HCT116 (cell line): Measurements from ENCODE around the gene CHRNB1. TPM values are rescaled to one million over a fixed set of nuclear protein-coding genes. Genes with fewer than 3 reads are reported as not detected.

Experiments used
- ATAC-seq: fragments of 200-7000 bp; cut with Tn5 transposase; 2 replicates; pipeline ENCODE4 v1.9.1; 2020; ENCODE audit warnings: mild to moderate bottlenecking, moderate library complexity
- BruUV-seq: library from RNA; stranded (reverse); fragments of 400-500 nt; replicated peaks from 2 replicates; lab custom pipeline; 2021; lab: Mats Ljungman, UMichigan
- CTCF ChIA-PET: fragments of 300-600 bp; sonication (Branson Sonifier 250); formaldehyde crosslinking; loops from one replicate; lab custom pipeline; 2021; ENCODE audit warnings: antibody characterized with exemption; lab: Charles Lee
- POLR2A ChIA-PET: fragments of 300-600, 350-600 bp; sonication (Branson Sonifier 250); formaldehyde crosslinking; loops from one replicate; lab custom pipeline; 2021; ENCODE audit warnings: antibody characterized with exemption; lab: Charles Lee
- RAD21 ChIA-PET, 2 experiments: fragments of 300-600 bp; sonication (Branson Sonifier 250); formaldehyde crosslinking; loops; one replicate each; lab custom pipeline; 2023; ENCODE audit warnings: low total read pairs in 2 of 2; ENCODE audit not compliant: uncharacterized antibody in 2 of 2, unreplicated experiment in 2 of 2, low non-redundant PET in 1 of 2; lab: Charles Lee
- DNase-seq: peaks from one replicate; pipeline ENCODE4 v3.0.0-alpha.2; 2010; ENCODE audit warnings: low read depth, low spot score
- H2AFZ ChIP-seq: fragments of 200-600 bp; shearing (Covaris generic), sonication (generic); 2 replicates; pipeline ENCODE4 v1.6.1; 2017; ENCODE audit warnings: low read depth, mixed run types, mixed read lengths, antibody characterized with exemption, low read length; ENCODE audit not compliant: poor library complexity, severe bottlenecking
- H3K27ac ChIP-seq: 2 replicates; pipeline ENCODE4 v1.5.1; 2012; ENCODE audit warnings: low read depth, low read length
- H3K27me3 ChIP-seq: fragments of 200-600 bp; sonication (generic); 2 replicates; pipeline ENCODE4 v1.6.1; 2016; ENCODE audit warnings: mixed run types, low read length, mixed read lengths; ENCODE audit not compliant: insufficient read depth
- H3K36me3 ChIP-seq, 2 experiments: fragments of 200-500 bp in 1 of 2; fragments of 200-600 bp in 1 of 2; sonication (Bioruptor generic) in 1 of 2; sonication (generic) in 1 of 2; 2 replicates each; pipeline versions ENCODE4 v1.5.1 to v1.6.1; 2014 to 2016; ENCODE audit warnings: low read length in 2 of 2, inconsistent platforms in 1 of 2, mixed read lengths in 1 of 2, mixed run types in 1 of 2; ENCODE audit not compliant: insufficient read depth in 2 of 2, control insufficient read depth in 1 of 2
- H3K4me1 ChIP-seq, 2 experiments: fragments of 200-600 bp in 1 of 2; sonication (generic) in 1 of 2; 2 replicates each; pipeline versions ENCODE4 v1.5.1 to v1.6.1; 2012 to 2017; ENCODE audit warnings: low read length in 2 of 2, inconsistent platforms in 1 of 2, mild to moderate bottlenecking in 1 of 2, mixed read lengths in 1 of 2, mixed run types in 1 of 2, moderate library complexity in 1 of 2; ENCODE audit not compliant: insufficient read depth in 2 of 2, control insufficient read depth in 1 of 2
- H3K4me2 ChIP-seq: fragments of 200-600 bp; sonication (generic); 2 replicates; pipeline ENCODE4 v1.6.1; 2017; ENCODE audit warnings: mixed run types, low read length, mixed read lengths
- H3K4me3 ChIP-seq, 2 experiments: fragments of 200-600 bp in 1 of 2; sonication (generic) in 1 of 2; replicated peaks in 1 of 2; 2 replicates each; pipeline ENCODE4 v1.5.1; 2011 to 2016; ENCODE audit warnings: low read length in 2 of 2, control low read depth in 1 of 2, low read depth in 1 of 2, mild to moderate bottlenecking in 1 of 2, mixed read lengths in 1 of 2, mixed run types in 1 of 2
- H3K79me2 ChIP-seq: fragments of 200-600 bp; sonication (generic); 2 replicates; pipeline ENCODE4 v1.6.1; 2017; ENCODE audit warnings: mild to moderate bottlenecking, mixed run types, low read length, moderate library complexity, mixed read lengths; ENCODE audit not compliant: insufficient read depth
- H3K9ac ChIP-seq: fragments of 200-600 bp; sonication (generic); 2 replicates; pipeline ENCODE4 v1.6.1; 2016; ENCODE audit warnings: low read length, mixed read lengths
- H3K9me2 ChIP-seq: fragments of 200-600 bp; sonication (generic), shearing (Covaris generic); 2 replicates; pipeline ENCODE4 v1.6.1; 2017; ENCODE audit warnings: mixed run types, mild to moderate bottlenecking, moderate library complexity; ENCODE audit not compliant: insufficient read depth
- H3K9me3 ChIP-seq, 2 experiments: fragments of 200-500 bp in 1 of 2; fragments of 200-600 bp in 1 of 2; sonication (Bioruptor generic) in 1 of 2; sonication (generic) in 1 of 2; 2 replicates each; pipeline ENCODE4 v1.6.1; 2014 to 2017; ENCODE audit warnings: low read length in 2 of 2, mixed read lengths in 2 of 2, inconsistent platforms in 1 of 2, low read depth in 1 of 2, mild to moderate bottlenecking in 1 of 2, mixed run types in 1 of 2, moderate library complexity in 1 of 2; ENCODE audit not compliant: control insufficient read depth in 1 of 2, insufficient read depth in 1 of 2
- H4K20me1 ChIP-seq: fragments of 200-600 bp; sonication (generic), shearing (Covaris generic); 2 replicates; pipeline ENCODE4 v1.6.1; 2017; ENCODE audit warnings: mixed run types, mild to moderate bottlenecking, moderate library complexity; ENCODE audit not compliant: insufficient read depth
- CEBPB ChIP-seq: IDR thresholded peaks from 2 replicates; pipeline ENCODE4 v1.6.1; 2012; ENCODE audit warnings: low read depth
- CTCF ChIP-seq, 3 experiments: fragments of 200-600 bp in 1 of 3; sonication (generic) in 1 of 3; IDR thresholded peaks in 2 of 3; conservative IDR thresholded peaks in 1 of 3; 2 replicates each; pipeline ENCODE4 v1.5.1; 2012 to 2017; ENCODE audit warnings: low read depth in 2 of 3, low read length in 2 of 3, antibody characterized with exemption in 1 of 3, borderline replicate concordance in 1 of 3, control low read depth in 1 of 3, mild to moderate bottlenecking in 1 of 3, mixed read lengths in 1 of 3, mixed run types in 1 of 3, moderate library complexity in 1 of 3; ENCODE audit not compliant: insufficient read depth in 1 of 3
- EGR1 ChIP-seq: IDR thresholded peaks from 2 replicates; pipeline ENCODE4 v1.6.1; 2012; ENCODE audit warnings: low read depth
- ELF1 ChIP-seq: IDR thresholded peaks from 2 replicates; pipeline ENCODE4 v1.6.1; 2012; ENCODE audit warnings: low read depth, borderline replicate concordance
- JUND ChIP-seq: IDR thresholded peaks from 2 replicates; pipeline ENCODE4 v1.6.1; 2012
- POLR2AphosphoS5 ChIP-seq: IDR thresholded peaks from 2 replicates; pipeline ENCODE4 v1.6.1; 2011; ENCODE audit warnings: mild to moderate bottlenecking, low read depth, low read length, moderate library complexity
- RAD21 ChIP-seq: IDR thresholded peaks from 2 replicates; pipeline ENCODE4 v1.6.1; 2012; ENCODE audit warnings: low read depth, mild to moderate bottlenecking
- ZFX ChIP-seq: fragments of 450-650 bp; IDR thresholded peaks from 2 replicates; pipeline ENCODE4 v1.6.1; 2017
- ZNF274 ChIP-seq: fragments of 200-500 bp; sonication (Bioruptor generic); IDR thresholded peaks from 2 replicates; pipeline ENCODE4 v1.6.1; 2014; ENCODE audit warnings: mild to moderate bottlenecking, low read depth, low read length, inconsistent platforms
- intact Hi-C: fragments of 100-400 bp; cut with micrococcal nuclease; formaldehyde crosslinking; loops from 2 replicates; pipeline ENCODE4 v1.10.0; 2022
- total RNA-seq: library from RNA; stranded (reverse); gene quantifications from one replicate; pipeline ENCODE4 v1.2.1, GENCODE V29; 2021; ENCODE audit not compliant: unreplicated experiment
- TF ChIP-seq, protein P1 (sequence below): IDR thresholded peaks from 2 replicates; pipeline ENCODE4 v1.6.1; 2012
- TF ChIP-seq, protein P2 (sequence below): IDR thresholded peaks from 2 replicates; pipeline ENCODE4 v1.6.1; 2012; ENCODE audit warnings: low read depth

The CHRNB1 gene
- total RNA-seq, 1 experiment from 2014 or later, result 10.4 TPM

GRCh38 chr17:7497228-7497627 lies 52.4 kb downstream of the CHRNB1 start:
- Histone ChIP-seq H3K4me1 (no peaks in the 10 kb centered on the region), H3K9me3 (no peaks in the 10 kb centered on the region), H3K9me2 (no peaks in the 10 kb centered on the region), H3K4me3 (no peak overlapping the region), H3K9ac (no peak overlapping the region), H4K20me1 (peaks cover 12% of the 10 kb centered on the region; the same call in 1 of the 2 replicates), H3K4me2 (no peak overlapping the region), H3K79me2 (peaks cover 86% of the 10 kb centered on the region), H3K36me3 (peaks cover 62 to 78% of the 10 kb centered on the region in 2 experiments), H2AFZ (no peak overlapping the region), H3K27ac (no peak overlapping the region), H3K27me3 (no peaks in the 10 kb centered on the region)
- CTCF ChIA-PET, result no interaction called here
- ATAC-seq, result no peak
- POLR2A ChIA-PET, result no interaction called here
- RAD21 ChIA-PET, result no interaction called here
- DNase-seq, result no peak
- intact Hi-C loops, result no loop called here
- no peak for TF ChIP-seq EGR1
- BruUV-seq, result no TSS peak

- H3K27me3 ChIP-seq, result no peaks in the 10 kb centered on the region
- DNase-seq, result no peak
- H3K9me3 ChIP-seq, result no peaks in the 10 kb centered on the region
- no peak overlapping the region for H3K9ac ChIP-seq
- H3K4me3 ChIP-seq, result no peak overlapping the region
- ChIA-PET RAD21 (no interaction called here), CTCF (no interaction called here), POLR2A (no interaction called here)
- H3K4me1 ChIP-seq, result no peaks in the 10 kb centered on the region
- no peak overlapping the region for H3K27ac ChIP-seq
- no peak overlapping the region for H2AFZ ChIP-seq
- H4K20me1 ChIP-seq, result peaks cover 8% of the 10 kb centered on the region; the same call in 1 of the 2 replicates
- H3K36me3 ChIP-seq, result peaks cover 66 to 80% of the 10 kb centered on the region in 2 experiments
- no peaks in the 10 kb centered on the region for H3K9me2 ChIP-seq
- no peak overlapping the region for H3K4me2 ChIP-seq
- peaks cover 84% of the 10 kb centered on the region for H3K79me2 ChIP-seq
- no peak for TF ChIP-seq RAD21
- no peak for TF ChIP-seq ZFX
- TF ChIP-seq JUND, result no peak
- no peak for TF ChIP-seq CEBPB
- TF ChIP-seq, protein P1, sequence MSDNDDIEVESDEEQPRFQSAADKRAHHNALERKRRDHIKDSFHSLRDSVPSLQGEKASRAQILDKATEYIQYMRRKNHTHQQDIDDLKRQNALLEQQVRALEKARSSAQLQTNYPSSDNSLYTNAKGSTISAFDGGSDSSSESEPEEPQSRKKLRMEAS, result no peak
- TF ChIP-seq POLR2AphosphoS5, result no peak
- TF ChIP-seq, protein P2, sequence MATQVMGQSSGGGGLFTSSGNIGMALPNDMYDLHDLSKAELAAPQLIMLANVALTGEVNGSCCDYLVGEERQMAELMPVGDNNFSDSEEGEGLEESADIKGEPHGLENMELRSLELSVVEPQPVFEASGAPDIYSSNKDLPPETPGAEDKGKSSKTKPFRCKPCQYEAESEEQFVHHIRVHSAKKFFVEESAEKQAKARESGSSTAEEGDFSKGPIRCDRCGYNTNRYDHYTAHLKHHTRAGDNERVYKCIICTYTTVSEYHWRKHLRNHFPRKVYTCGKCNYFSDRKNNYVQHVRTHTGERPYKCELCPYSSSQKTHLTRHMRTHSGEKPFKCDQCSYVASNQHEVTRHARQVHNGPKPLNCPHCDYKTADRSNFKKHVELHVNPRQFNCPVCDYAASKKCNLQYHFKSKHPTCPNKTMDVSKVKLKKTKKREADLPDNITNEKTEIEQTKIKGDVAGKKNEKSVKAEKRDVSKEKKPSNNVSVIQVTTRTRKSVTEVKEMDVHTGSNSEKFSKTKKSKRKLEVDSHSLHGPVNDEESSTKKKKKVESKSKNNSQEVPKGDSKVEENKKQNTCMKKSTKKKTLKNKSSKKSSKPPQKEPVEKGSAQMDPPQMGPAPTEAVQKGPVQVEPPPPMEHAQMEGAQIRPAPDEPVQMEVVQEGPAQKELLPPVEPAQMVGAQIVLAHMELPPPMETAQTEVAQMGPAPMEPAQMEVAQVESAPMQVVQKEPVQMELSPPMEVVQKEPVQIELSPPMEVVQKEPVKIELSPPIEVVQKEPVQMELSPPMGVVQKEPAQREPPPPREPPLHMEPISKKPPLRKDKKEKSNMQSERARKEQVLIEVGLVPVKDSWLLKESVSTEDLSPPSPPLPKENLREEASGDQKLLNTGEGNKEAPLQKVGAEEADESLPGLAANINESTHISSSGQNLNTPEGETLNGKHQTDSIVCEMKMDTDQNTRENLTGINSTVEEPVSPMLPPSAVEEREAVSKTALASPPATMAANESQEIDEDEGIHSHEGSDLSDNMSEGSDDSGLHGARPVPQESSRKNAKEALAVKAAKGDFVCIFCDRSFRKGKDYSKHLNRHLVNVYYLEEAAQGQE, result no peak
- no peak for TF ChIP-seq ELF1
- TF ChIP-seq ZNF274, result no peak
- TF ChIP-seq EGR1, result no peak
- TF ChIP-seq CTCF (IDR thresholded peaks at IDR 0.05 in 2 of 3, conservative IDR thresholded peaks at IDR 0.05 in 1 of 3; ENCODE audit: borderline replicate concordance in 1 of 3, insufficient read depth in 1 of 3, low read depth in 2 of 3, low read length in 2 of 3), result no peak
- intact Hi-C loops, result no loop called here
- ATAC-seq, result no peak
- BruUV-seq, result no TSS peak
Measured at GRCh38 chr17:7497636-7498035, 52.8 kb downstream of the CHRNB1 start.
